A549 (cell line): ENCODE data around the gene HSPA2.

Source experiments
- CBX2 ChIP-seq: fragments of 200-600 bp; sonication (generic); IDR thresholded peaks from 2 replicates; pipeline ENCODE4 v1.6.1; 2016; ENCODE audit warnings: low read depth, mild to moderate bottlenecking, borderline replicate concordance
- JUNB ChIP-seq: fragments of >200 bp; sonication (Bioruptor Twin); formaldehyde crosslinking; IDR thresholded peaks from 2 replicates; pipeline ENCODE4 v1.6.1; 2016
- MYC ChIP-seq: IDR thresholded peaks from 2 replicates; pipeline ENCODE4 v1.6.1; 2012; ENCODE audit warnings: mild to moderate bottlenecking, inconsistent platforms, low read length, improper control_type of control experiment, borderline replicate concordance
- POLR2AphosphoS2 ChIP-seq: conservative IDR thresholded peaks from 2 replicates; pipeline ENCODE4 v1.6.1; 2012; ENCODE audit warnings: low read length, improper control_type of control experiment, inconsistent platforms
- RCOR1 ChIP-seq: fragments of 150-350 bp; IDR thresholded peaks from 2 replicates; pipeline ENCODE4 v1.6.1; 2014; ENCODE audit warnings: antibody characterized with exemption, low read length, low read depth
- RNF2 ChIP-seq: fragments of 200-600 bp; sonication (generic); IDR thresholded peaks from 2 replicates; pipeline ENCODE4 v1.6.1; 2016; ENCODE audit warnings: low read depth, mild to moderate bottlenecking, antibody characterized with exemption, moderate library complexity, borderline replicate concordance
- TF ChIP-seq, protein P1 (sequence below): IDR thresholded peaks from 2 replicates; pipeline ENCODE4 v1.6.1; 2012
- TF ChIP-seq, protein P2 (sequence below): fragments of >200 bp; sonication (Bioruptor Twin); formaldehyde crosslinking; IDR thresholded peaks from 3 replicates; pipeline ENCODE4 v1.5.1; 2016

DNA sequence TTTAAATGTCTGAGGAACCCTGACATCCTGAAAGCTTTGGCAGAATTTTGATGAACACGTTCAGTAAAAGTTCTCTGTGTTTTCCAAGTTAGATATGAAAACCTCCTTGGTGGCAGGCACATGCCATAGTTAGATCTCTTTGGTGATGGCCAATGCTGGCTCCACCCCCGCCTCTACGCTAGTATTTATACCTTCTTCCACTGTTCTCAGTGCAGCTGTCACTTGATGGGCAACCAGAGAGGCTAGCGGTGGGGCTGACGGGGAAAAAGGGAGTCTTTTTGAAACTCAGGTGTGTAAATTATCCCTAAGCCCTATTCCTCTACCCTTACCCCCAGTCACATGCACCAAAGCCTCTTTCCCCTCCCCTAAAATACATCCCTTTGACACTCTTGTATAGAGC lies 41.3 kb downstream of the HSPA2 start:
- TF ChIP-seq MYC (no peak), JUNB (no peak), RNF2 (no peak), POLR2AphosphoS2 (no peak), RCOR1 (no peak), CBX2 (no peak)
- TF ChIP-seq, protein P1, sequence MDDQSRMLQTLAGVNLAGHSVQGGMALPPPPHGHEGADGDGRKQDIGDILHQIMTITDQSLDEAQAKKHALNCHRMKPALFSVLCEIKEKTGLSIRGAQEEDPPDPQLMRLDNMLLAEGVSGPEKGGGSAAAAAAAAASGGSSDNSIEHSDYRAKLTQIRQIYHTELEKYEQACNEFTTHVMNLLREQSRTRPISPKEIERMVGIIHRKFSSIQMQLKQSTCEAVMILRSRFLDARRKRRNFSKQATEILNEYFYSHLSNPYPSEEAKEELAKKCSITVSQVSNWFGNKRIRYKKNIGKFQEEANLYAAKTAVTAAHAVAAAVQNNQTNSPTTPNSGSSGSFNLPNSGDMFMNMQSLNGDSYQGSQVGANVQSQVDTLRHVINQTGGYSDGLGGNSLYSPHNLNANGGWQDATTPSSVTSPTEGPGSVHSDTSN: no peak
- TF ChIP-seq, protein P2, sequence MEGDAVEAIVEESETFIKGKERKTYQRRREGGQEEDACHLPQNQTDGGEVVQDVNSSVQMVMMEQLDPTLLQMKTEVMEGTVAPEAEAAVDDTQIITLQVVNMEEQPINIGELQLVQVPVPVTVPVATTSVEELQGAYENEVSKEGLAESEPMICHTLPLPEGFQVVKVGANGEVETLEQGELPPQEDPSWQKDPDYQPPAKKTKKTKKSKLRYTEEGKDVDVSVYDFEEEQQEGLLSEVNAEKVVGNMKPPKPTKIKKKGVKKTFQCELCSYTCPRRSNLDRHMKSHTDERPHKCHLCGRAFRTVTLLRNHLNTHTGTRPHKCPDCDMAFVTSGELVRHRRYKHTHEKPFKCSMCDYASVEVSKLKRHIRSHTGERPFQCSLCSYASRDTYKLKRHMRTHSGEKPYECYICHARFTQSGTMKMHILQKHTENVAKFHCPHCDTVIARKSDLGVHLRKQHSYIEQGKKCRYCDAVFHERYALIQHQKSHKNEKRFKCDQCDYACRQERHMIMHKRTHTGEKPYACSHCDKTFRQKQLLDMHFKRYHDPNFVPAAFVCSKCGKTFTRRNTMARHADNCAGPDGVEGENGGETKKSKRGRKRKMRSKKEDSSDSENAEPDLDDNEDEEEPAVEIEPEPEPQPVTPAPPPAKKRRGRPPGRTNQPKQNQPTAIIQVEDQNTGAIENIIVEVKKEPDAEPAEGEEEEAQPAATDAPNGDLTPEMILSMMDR: no peak
